CD4-positive, alpha-beta T cell treated with Interleukin-17A for 4 hours (primary cell): ENCODE data around the gene C15orf39.
"Not testable (repeated sequence)": the region's sequence is repeated elsewhere in the genome, so short reads cannot be mapped to it uniquely, and the experiment has no call there.

Experiments used
- DNase-seq: peaks from one replicate; pipeline ENCODE4 v3.0.0-alpha.2; 2020; ENCODE audit warnings: mixed read lengths

Gene C15orf39

GRCh38 chr15:75213212-75213767 is 11.6 kb downstream of the C15orf39 start:
- no peak for DNase-seq

- no peak for DNase-seq
These were observed 12.1 kb downstream of the C15orf39 start for GRCh38 chr15:75213768-75214221.

GRCh38 chr15:75214293-75215096 is 12.8 kb downstream of the C15orf39 start:
- DNase-seq = no peak

GRCh38 chr15:75215107-75216004 is 13.7 kb downstream of the C15orf39 start:
- DNase-seq = no peak

- DNase-seq = no peak
These were observed 15.3 kb downstream of the C15orf39 start for GRCh38 chr15:75217012-75217411.

GRCh38 chr15:75217574-75217973 is 15.9 kb downstream of the C15orf39 start:
- not testable (repeated sequence) for DNase-seq

- not testable (repeated sequence) for DNase-seq
These were observed 17.8 kb downstream of the C15orf39 start for GRCh38 chr15:75219507-75219929.

GRCh38 chr15:75223688-75224087 is 22.0 kb downstream of the C15orf39 start:
- DNase-seq = no peak

GRCh38 chr15:75224281-75224680 is 22.6 kb downstream of the C15orf39 start:
- DNase-seq = no peak

GRCh38 chr15:75225102-75225836 is 23.6 kb downstream of the C15orf39 start:
- not testable (repeated sequence) for DNase-seq

- no peak for DNase-seq
These were observed 24.5 kb downstream of the C15orf39 start for GRCh38 chr15:75225951-75226732.

GRCh38 chr15:75227112-75227511 is 25.4 kb downstream of the C15orf39 start:
- not testable (repeated sequence) for DNase-seq

- no peak for DNase-seq
These were observed 26.1 kb downstream of the C15orf39 start for GRCh38 chr15:75227663-75228280.

GRCh38 chr15:75228787-75229186 is 27.1 kb downstream of the C15orf39 start:
- no peak for DNase-seq

- DNase-seq = no peak
These were observed 27.7 kb downstream of the C15orf39 start for GRCh38 chr15:75229191-75230015.

- no peak for DNase-seq
These were observed 28.3 kb downstream of the C15orf39 start for GRCh38 chr15:75230016-75230343.

GRCh38 chr15:75230551-75231371 is 29.1 kb downstream of the C15orf39 start:
- no peak for DNase-seq

GRCh38 chr15:75231836-75232235 is 30.2 kb downstream of the C15orf39 start:
- no peak for DNase-seq

GRCh38 chr15:75232252-75232813 is 30.7 kb downstream of the C15orf39 start:
- DNase-seq = no peak
